Heart right ventricle (tissue), 16 donors: Measurements from ENCODE around the gene SELE. TPM values are rescaled to one million over a fixed set of nuclear protein-coding genes. Genes with fewer than 3 reads are reported as not detected.
A peak's percentile ranks its signal among the peaks of the same experiment; 100 is the strongest.

ENCODE experiments used
- ATAC-seq, 8 donors: fragments of 200-7000 bp; cut with Tn5 transposase; one replicate each; pipeline ENCODE4 v1.9.1; 2020; ENCODE audit warnings: mild to moderate bottlenecking in 8 of 8, moderate library complexity in 8 of 8, moderate number of reproducible peaks in 1 of 8
- DNase-seq, 2 donors: peaks; one replicate each; pipeline ENCODE4 v3.0.0-alpha.2; 2020
- H3K27ac ChIP-seq, 10 donors: fragments of 200-600 bp; sonication (generic) in 2 of 10; one replicate each; pipeline versions ENCODE4 v1.5.0 to v1.8.0; 2020 to 2022; ENCODE audit warnings: mild to moderate bottlenecking in 3 of 10
- H3K27me3 ChIP-seq, 7 donors: fragments of 200-600 bp; one replicate each; pipeline ENCODE4 v1.8.0; 2021 to 2022; ENCODE audit warnings: mild to moderate bottlenecking in 2 of 7
- H3K36me3 ChIP-seq, 9 donors: fragments of 200-600 bp; sonication (generic) in 1 of 9; one replicate each; pipeline versions ENCODE4 v1.5.0 to v1.8.0; 2020 to 2022; ENCODE audit warnings: mild to moderate bottlenecking in 2 of 9
- H3K4me1 ChIP-seq, 9 donors: fragments of 200-600 bp; sonication (generic) in 1 of 9; one replicate each; pipeline versions ENCODE4 v1.5.0 to v1.8.0; 2020 to 2022; ENCODE audit warnings: mild to moderate bottlenecking in 4 of 9
- H3K4me3 ChIP-seq, 10 donors: fragments of 200-600 bp; sonication (generic) in 2 of 10; one replicate each; pipeline versions ENCODE4 v1.5.0 to v1.8.0; 2020 to 2022; ENCODE audit warnings: mild to moderate bottlenecking in 7 of 10, moderate library complexity in 2 of 10
- H3K9me3 ChIP-seq, 11 donors: fragments of 200-600 bp in 10 of 11; sonication (generic) in 2 of 11; one replicate each; pipeline versions ENCODE4 v1.5.0 to v1.8.0; 2013 to 2022; ENCODE audit warnings: mild to moderate bottlenecking in 2 of 11, control low read depth in 1 of 11, moderate library complexity in 1 of 11
- CTCF ChIP-seq, 9 donors: fragments of 200-600 bp; sonication (generic) in 2 of 9; IDR thresholded peaks; one replicate each; pipeline versions ENCODE4 v1.5.0 to v1.8.0; 2021 to 2022; ENCODE audit warnings: antibody characterized with exemption in 9 of 9, mild to moderate bottlenecking in 5 of 9, moderate library complexity in 1 of 9
- WGBS, 2 donors: extraction: QIAGEN DNeasy Blood & Tissue Kit; methylation state at CpG; one replicate each; pipeline ENCODE4 v1.1.7; 2013; ENCODE audit warnings: inconsistent platforms in 1 of 2; 5-methylcytosine and 5-hydroxymethylcytosine counted together
- intact Hi-C, 10 donors: fragments of 100-400 bp; cut with DNase I; formaldehyde crosslinking; loops; one replicate each; pipeline versions ENCODE4 v1.11.1 to v1.14.2; 2022
- polyA plus RNA-seq, 2 donors: library from polyadenylated mRNA; stranded (reverse); fragments of 200-250 nt; gene quantifications; one replicate each; pipeline ENCODE4 v1.2.3, GENCODE V29; 2013
- total RNA-seq, 10 donors: library from RNA; stranded (reverse); fragmentation: NEBNext Ultra II Directional in 3 of 10; extraction: Animal tissue kit (Norgen Biotek cat#: 25700) in 3 of 10; gene quantifications; one replicate each; pipeline versions ENCODE4 v1.2.1 to v1.2.4, GENCODE V29; 2021 to 2023
- donor health status: Arrhythmogenic right ventricular cardiomyopathy.
- donor health status: ischemic (EF 13 %, LVEDD 7.1; RV severe dilation, severe dysfunction).
- donor health status: healthy with polysubstance abuse.
- donor health status: DM: no; HTN: yes; CAD: no.
- donor health status: DM: no; HTN: no; CAD: no.
- donor health status: ischemic (EF 25% LVEDD 6.9; RV normal size, moderate dysfunction).
- donor health status: ischemic (EF 25% LVEDD 5.7; RV mildly dilated, moderate dysfunction).
- donor health status: healthy.
- donor health status: DM: yes; HTN: yes; CAD: no.
- donor health status: Ischemic cardiomyopathy.
- donor health status: ischemic (EF 35%, LVEDD 5.7; RV mildly dilated, moderate dysfunction).
- donor health status: nonischemic (EF 11% LVEDD 7.7; RV severe dilation, severe dysfunction).
- donor health status: DM: yes; HTN: yes; CAD: no.
- donor health status: PGD.
- donor health status: ischemic (EF 29% LVEDD 5.4; RV normal size, mild dysfunction).
- donor health status: nonischemic (EF 23%, LVEDD 6.1; RV moderate dilation, normal function).

SELE gene
- total and polyA plus RNA-seq, 12 donors, result 0.46 to 15.3 (median 2.9) TPM

DNA sequence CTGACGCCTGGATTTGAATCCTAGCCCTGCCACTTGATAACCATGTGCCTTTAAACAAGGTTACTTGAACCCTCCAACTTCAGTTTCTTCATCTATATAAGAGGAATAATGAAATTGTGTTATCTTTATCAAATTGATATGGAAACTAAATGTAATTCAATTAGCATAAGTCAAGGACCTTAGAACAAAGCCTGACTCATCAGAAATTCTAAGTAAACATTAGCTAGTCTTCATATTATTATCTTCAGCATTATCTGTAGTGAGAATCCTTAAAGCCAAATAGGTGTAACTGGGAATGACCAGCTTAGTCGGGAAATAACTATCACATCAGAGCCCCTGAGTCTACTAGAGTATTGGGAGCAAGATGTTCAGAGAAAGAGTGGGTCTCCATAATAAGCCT, 29.1 kb downstream of the SELE start:
- H3K27me3 ChIP-seq, result peaks cover 0 to 23% (median 7%) of the 10 kb centered on the region in 7 donors
- no peak overlapping the region for H3K4me3 ChIP-seq
- H3K36me3 ChIP-seq, result peaks cover 0 to 9% (median 0%) of the 10 kb centered on the region in 9 donors
- WGBS, 2 donors, result 76 to 77% methylated on average over 2 of the region's 2 CpGs
- no peaks in the 10 kb centered on the region for H3K9me3 ChIP-seq
- H3K4me1 ChIP-seq, result peaks cover 0 to 39% (median 0%) of the 10 kb centered on the region in 9 donors
- DNase-seq, result no peak
- intact Hi-C loops, result no loop called here
- no peak for TF ChIP-seq CTCF (IDR thresholded peaks at IDR 0.05)
- H3K27ac ChIP-seq, result peak overlapping the region in 1 of 10 donors; percentile 29
- ATAC-seq, result no peak

- H3K27ac ChIP-seq, result peak overlapping the region in 1 of 10 donors; percentile 5
- DNase-seq, result no peak
- ATAC-seq, result no peak
- peaks cover 0 to 61% (median 0%) of the 10 kb centered on the region in 9 donors for H3K4me1 ChIP-seq
- no peak overlapping the region for H3K4me3 ChIP-seq
- H3K27me3 ChIP-seq, result peaks cover 0 to 17% (median 0%) of the 10 kb centered on the region in 7 donors
- TF ChIP-seq CTCF (IDR thresholded peaks at IDR 0.05), result no peak
- no peaks in the 10 kb centered on the region for H3K9me3 ChIP-seq
- peaks cover 0 to 9% (median 0%) of the 10 kb centered on the region in 9 donors for H3K36me3 ChIP-seq
- intact Hi-C loops, result no loop called here
- WGBS, 2 donors, result 68 to 94% methylated on average over 2 of the region's 2 CpGs
Measured at GRCh38 chr1:169701261-169702005, 32.4 kb downstream of the SELE start.

DNA sequence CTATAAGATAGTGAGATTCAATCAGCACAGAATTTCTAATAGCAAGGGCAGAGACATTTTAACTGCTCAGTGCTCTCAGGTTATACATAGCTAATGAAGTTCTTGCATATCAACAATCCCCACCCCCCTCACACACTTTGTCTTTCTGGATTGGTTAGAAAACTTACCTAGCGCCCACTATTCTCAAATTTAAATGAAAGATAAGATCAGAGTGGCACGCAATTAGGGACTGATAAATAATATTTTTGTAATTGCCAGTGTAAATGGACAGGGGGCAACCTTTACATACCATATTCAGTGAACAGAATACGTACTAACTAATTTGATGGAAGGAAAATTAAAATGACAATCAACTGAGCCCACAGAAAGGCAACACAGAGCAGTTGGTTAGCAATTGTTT, 34.2 kb downstream of the SELE start:
- Histone ChIP-seq H3K9me3 (no peaks in the 10 kb centered on the region), H3K27me3 (peaks cover 0 to 7% (median 0%) of the 10 kb centered on the region in 7 donors)
- intact Hi-C loops, result no loop called here

GRCh38 chr1:169698976-169699375, 34.9 kb downstream of the SELE start:
- intact Hi-C loops, result no loop called here
- 69 to 81% methylated on average over 3 of the region's 3 CpGs for WGBS, 2 donors
- DNase-seq, result no peak
- Histone ChIP-seq H3K27me3 (peaks cover 0 to 7% (median 0%) of the 10 kb centered on the region in 7 donors), H3K9me3 (no peaks in the 10 kb centered on the region), H3K4me1 (peaks cover 0 to 65% (median 0%) of the 10 kb centered on the region in 9 donors), H3K27ac (peak overlapping the region in 1 of 10 donors; percentile 67), H3K36me3 (peaks cover 0 to 9% (median 0%) of the 10 kb centered on the region in 9 donors), H3K4me3 (no peak overlapping the region)
- no peak for TF ChIP-seq CTCF (IDR thresholded peaks at IDR 0.05)
- ATAC-seq, result no peak

More for the DNA sequence above, 34.2 kb downstream of the SELE start:
- no peak overlapping the region for H3K4me3 ChIP-seq
- H3K4me1 ChIP-seq, result peaks cover 0 to 63% (median 0%) of the 10 kb centered on the region in 9 donors
- ATAC-seq (no peak), DNase-seq (no peak)
- H3K27ac ChIP-seq, result peak overlapping the region in 1 of 10 donors; percentile 67
- WGBS, 2 donors, result 61 to 68% methylated on average over 3 of the region's 3 CpGs
- peak in 2 of 9 donors; percentile 18 to 20 for TF ChIP-seq CTCF (IDR thresholded peaks at IDR 0.05)
- peaks cover 0 to 9% (median 0%) of the 10 kb centered on the region in 9 donors for H3K36me3 ChIP-seq
